Right lobe of liver (tissue), 4 donors: ENCODE results near the gene CNPY3.

Experiments used
- POLR2A ChIP-seq: fragments of 450-650 bp; IDR thresholded peaks from one replicate; pipeline ENCODE4 v1.6.1; 2017; ENCODE audit warnings: antibody characterized with exemption, mild to moderate bottlenecking
- TF ChIP-seq, protein P1 (sequence below), 4 donors: fragments of 200-600 bp in 3 of 4; fragments of 450-650 bp in 1 of 4; IDR thresholded peaks; one replicate each; pipeline versions ENCODE4 v1.5.1 to v1.8.0; 2016 to 2022; ENCODE audit warnings: antibody characterized with exemption in 4 of 4, mild to moderate bottlenecking in 2 of 4
- donor health status: DM: no; HTN: no; CAD: no.
- donor health status: DM: no; HTN: no; CAD: no.
- donor health status: DM: no; HTN: yes; CAD: no.

DNA sequence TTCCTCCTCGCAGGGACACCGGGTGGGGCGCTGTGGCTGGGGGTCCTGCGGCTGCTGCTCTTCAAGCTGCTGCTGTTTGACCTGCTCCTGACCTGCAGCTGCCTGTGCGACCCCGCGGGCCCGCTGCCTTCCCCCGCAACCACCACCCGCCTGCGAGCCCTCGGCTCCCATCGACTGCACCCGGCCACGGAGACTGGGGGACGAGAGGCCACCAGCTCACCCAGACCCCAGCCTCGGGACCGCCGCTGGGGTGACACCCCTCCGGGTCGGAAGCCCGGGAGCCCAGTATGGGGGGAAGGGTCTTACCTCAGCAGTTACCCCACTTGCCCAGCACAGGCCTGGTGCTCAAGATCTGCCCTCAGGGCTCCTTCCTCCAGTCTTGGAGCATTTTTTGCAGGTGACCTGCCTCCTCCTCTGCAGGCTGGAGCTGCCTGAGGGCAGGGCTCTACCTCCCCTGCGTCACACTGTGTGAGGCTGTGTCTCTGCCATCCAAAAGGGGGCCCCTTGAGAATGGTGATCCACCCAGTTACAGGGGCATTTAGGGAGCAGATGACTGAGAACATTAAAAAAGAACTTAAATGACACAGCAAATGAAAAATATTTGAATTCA, 3.9 kb upstream of the CNPY3 start:
- no peak for TF ChIP-seq POLR2A
- TF ChIP-seq, protein P1, sequence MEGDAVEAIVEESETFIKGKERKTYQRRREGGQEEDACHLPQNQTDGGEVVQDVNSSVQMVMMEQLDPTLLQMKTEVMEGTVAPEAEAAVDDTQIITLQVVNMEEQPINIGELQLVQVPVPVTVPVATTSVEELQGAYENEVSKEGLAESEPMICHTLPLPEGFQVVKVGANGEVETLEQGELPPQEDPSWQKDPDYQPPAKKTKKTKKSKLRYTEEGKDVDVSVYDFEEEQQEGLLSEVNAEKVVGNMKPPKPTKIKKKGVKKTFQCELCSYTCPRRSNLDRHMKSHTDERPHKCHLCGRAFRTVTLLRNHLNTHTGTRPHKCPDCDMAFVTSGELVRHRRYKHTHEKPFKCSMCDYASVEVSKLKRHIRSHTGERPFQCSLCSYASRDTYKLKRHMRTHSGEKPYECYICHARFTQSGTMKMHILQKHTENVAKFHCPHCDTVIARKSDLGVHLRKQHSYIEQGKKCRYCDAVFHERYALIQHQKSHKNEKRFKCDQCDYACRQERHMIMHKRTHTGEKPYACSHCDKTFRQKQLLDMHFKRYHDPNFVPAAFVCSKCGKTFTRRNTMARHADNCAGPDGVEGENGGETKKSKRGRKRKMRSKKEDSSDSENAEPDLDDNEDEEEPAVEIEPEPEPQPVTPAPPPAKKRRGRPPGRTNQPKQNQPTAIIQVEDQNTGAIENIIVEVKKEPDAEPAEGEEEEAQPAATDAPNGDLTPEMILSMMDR (IDR thresholded peaks at IDR 0.05): no peak
